K562 (cell line): Measurements from ENCODE around the gene NPDC1. TPM values are rescaled to one million over a fixed set of nuclear protein-coding genes. Genes with fewer than 3 reads are reported as not detected.
A peak's percentile ranks its signal among the peaks of the same experiment; 100 is the strongest.

Experiments
- BRCA1 ChIP-seq, 2 experiments: fragments of 450-650 bp in 1 of 2; sonication (generic) in 1 of 2; formaldehyde crosslinking in 1 of 2; IDR thresholded peaks; 2 replicates each; pipeline versions ENCODE4 v1.5.0 to v1.6.1; 2017 to 2020; ENCODE audit warnings: mild to moderate bottlenecking in 1 of 2, missing genetic modification reagents in 1 of 2
- CREBBP ChIP-seq: IDR thresholded peaks from one replicate; pipeline ENCODE4 v1.6.1; 2012; ENCODE audit warnings: low read depth, mild to moderate bottlenecking, control low read depth, inconsistent platforms, low read length
- CTBP1 ChIP-seq: fragments of 450-650 bp; IDR thresholded peaks from 2 replicates; pipeline ENCODE4 v1.6.1; 2016; ENCODE audit warnings: borderline replicate concordance
- ELF4 ChIP-seq: fragments of 450-650 bp; formaldehyde crosslinking; IDR thresholded peaks from 2 replicates; pipeline ENCODE4 v1.4.0; 2022; ENCODE audit warnings: missing genetic modification characterization
- ERF ChIP-seq: fragments of 450-650 bp; formaldehyde crosslinking; IDR thresholded peaks from 2 replicates; pipeline ENCODE4 v1.4.0; 2020; ENCODE audit warnings: mild to moderate bottlenecking, mixed read lengths
- FOXJ2 ChIP-seq: fragments of 200-800 bp; sonication (Bioruptor generic); IDR thresholded peaks from 2 replicates; pipeline ENCODE4 v1.6.1; 2016; ENCODE audit warnings: missing genetic modification characterization, missing compliant biosample characterization
- HDAC8 ChIP-seq: fragments of 450-650 bp; IDR thresholded peaks from 2 replicates; pipeline ENCODE4 v1.6.1; 2016; ENCODE audit warnings: mild to moderate bottlenecking, missing genetic modification characterization, moderate library complexity, missing compliant biosample characterization
- HIVEP1 ChIP-seq: fragments of 250-450 bp; sonication (Bioruptor Pico); IDR thresholded peaks from 2 replicates; pipeline ENCODE4 v1.4.0; 2020; ENCODE audit warnings: mild to moderate bottlenecking
- KDM1A ChIP-seq, 2 experiments: fragments of 450-650 bp; IDR thresholded peaks; 2 replicates each; pipeline ENCODE4 v1.6.1; 2016; ENCODE audit warnings: mild to moderate bottlenecking in 2 of 2
- MAFF ChIP-seq: IDR thresholded peaks from 2 replicates; pipeline ENCODE4 v1.6.1; 2012; ENCODE audit warnings: low read length, improper control_type of control experiment
- MAFG ChIP-seq: fragments of 450-650 bp; conservative IDR thresholded peaks from 2 replicates; pipeline ENCODE4 v1.6.1; 2016; ENCODE audit warnings: missing genetic modification characterization, missing compliant biosample characterization
- PCBP1 ChIP-seq: fragments of 200-400 bp; formaldehyde crosslinking; IDR thresholded peaks from 2 replicates; pipeline ENCODE4 v1.6.1; 2018; ENCODE audit warnings: mild to moderate bottlenecking, low read depth, low read length; ENCODE audit not compliant: poor library complexity, severe bottlenecking
- POLR2B ChIP-seq: fragments of 450-650 bp; IDR thresholded peaks from 2 replicates; pipeline ENCODE4 v1.6.1; 2018; ENCODE audit warnings: low read depth; ENCODE audit not compliant: partially characterized antibody
- TCF7L2 ChIP-seq: fragments of 150-350 bp; IDR thresholded peaks from 2 replicates; pipeline ENCODE4 v1.6.1; 2016; ENCODE audit warnings: low read depth, mild to moderate bottlenecking, low read length, moderate library complexity
- ZBTB33 ChIP-seq: sonication (generic); formaldehyde crosslinking; IDR thresholded peaks from 2 replicates; pipeline ENCODE4 v1.8.1; 2023; ENCODE audit warnings: mild to moderate bottlenecking, missing genetic modification reagents
- ZNF511 ChIP-seq: sonication (generic); formaldehyde crosslinking; IDR thresholded peaks from 2 replicates; pipeline ENCODE4 v1.8.0; 2022; ENCODE audit warnings: mild to moderate bottlenecking, missing genetic modification reagents
- ZNF512 ChIP-seq: IDR thresholded peaks from 2 replicates; pipeline ENCODE4 v1.6.1; 2016; ENCODE audit warnings: missing genetic modification characterization, missing compliant biosample characterization
- ZNF77 ChIP-seq: fragments of 250-450 bp; sonication (Bioruptor Pico); IDR thresholded peaks from 2 replicates; pipeline ENCODE4 v1.5.0; 2020
- ZSCAN32 ChIP-seq: fragments of 450-650 bp; formaldehyde crosslinking; IDR thresholded peaks from 2 replicates; pipeline ENCODE4 v1.4.0; 2020; ENCODE audit warnings: mild to moderate bottlenecking, moderate library complexity
- polyA plus RNA-seq, 8 experiments: library from polyadenylated mRNA; depleted of rRNA in 4 of 8; stranded (reverse) in 5 of 8; unstranded in 3 of 8; fragments of >200 nt; fragmentation: Nextera tagmentation in 2 of 8; fragmentation: Illumina TruSeq in 1 of 8; extraction: Ambion mirVana in 2 of 8; extraction: Trizol in 1 of 8; gene quantifications; 2 replicates each; pipeline versions ENCODE4 v1.2.1 to v1.2.3, GENCODE V29; 2011 to 2014; ENCODE audit warnings: inconsistent platforms in 1 of 8, missing spikeins in 1 of 8
- total RNA-seq, 7 experiments: library from RNA; depleted of rRNA in 6 of 7; stranded (reverse); fragments of >200 nt in 6 of 7; fragmentation: Illumina TruSeq in 2 of 7; extraction: Trizol in 2 of 7; gene quantifications; 2 replicates each; pipeline versions ENCODE4 v1.2.1 to v1.2.3, GENCODE V29; 2011 to 2021; ENCODE audit warnings: low replicate concordance in 1 of 7
- TF ChIP-seq, protein P1 (sequence below): fragments of 450-650 bp; conservative IDR thresholded peaks from 2 replicates; pipeline ENCODE4 v1.6.1; 2016; ENCODE audit warnings: missing genetic modification characterization, low read depth, mild to moderate bottlenecking, missing compliant biosample characterization, moderate library complexity
- TF ChIP-seq, protein P2 (sequence below), 2 experiments: fragments of 250-450 bp in 1 of 2; fragments of 450-650 bp in 1 of 2; sonication (Bioruptor Pico) in 1 of 2; IDR thresholded peaks; 2 replicates each; pipeline versions ENCODE4 v1.6.1 to v1.8.0; 2016 to 2021; ENCODE audit warnings: mild to moderate bottlenecking in 2 of 2, moderate library complexity in 2 of 2, missing compliant biosample characterization in 1 of 2, missing genetic modification characterization in 1 of 2

NPDC1 gene
- total and polyA plus RNA-seq, 9 of the 15 experiments (the other 6 are each of a cell fraction or from before 2014, with no cell fraction given), result 0.06 to 2.1 (median 0.53) TPM; not detected in 3

DNA sequence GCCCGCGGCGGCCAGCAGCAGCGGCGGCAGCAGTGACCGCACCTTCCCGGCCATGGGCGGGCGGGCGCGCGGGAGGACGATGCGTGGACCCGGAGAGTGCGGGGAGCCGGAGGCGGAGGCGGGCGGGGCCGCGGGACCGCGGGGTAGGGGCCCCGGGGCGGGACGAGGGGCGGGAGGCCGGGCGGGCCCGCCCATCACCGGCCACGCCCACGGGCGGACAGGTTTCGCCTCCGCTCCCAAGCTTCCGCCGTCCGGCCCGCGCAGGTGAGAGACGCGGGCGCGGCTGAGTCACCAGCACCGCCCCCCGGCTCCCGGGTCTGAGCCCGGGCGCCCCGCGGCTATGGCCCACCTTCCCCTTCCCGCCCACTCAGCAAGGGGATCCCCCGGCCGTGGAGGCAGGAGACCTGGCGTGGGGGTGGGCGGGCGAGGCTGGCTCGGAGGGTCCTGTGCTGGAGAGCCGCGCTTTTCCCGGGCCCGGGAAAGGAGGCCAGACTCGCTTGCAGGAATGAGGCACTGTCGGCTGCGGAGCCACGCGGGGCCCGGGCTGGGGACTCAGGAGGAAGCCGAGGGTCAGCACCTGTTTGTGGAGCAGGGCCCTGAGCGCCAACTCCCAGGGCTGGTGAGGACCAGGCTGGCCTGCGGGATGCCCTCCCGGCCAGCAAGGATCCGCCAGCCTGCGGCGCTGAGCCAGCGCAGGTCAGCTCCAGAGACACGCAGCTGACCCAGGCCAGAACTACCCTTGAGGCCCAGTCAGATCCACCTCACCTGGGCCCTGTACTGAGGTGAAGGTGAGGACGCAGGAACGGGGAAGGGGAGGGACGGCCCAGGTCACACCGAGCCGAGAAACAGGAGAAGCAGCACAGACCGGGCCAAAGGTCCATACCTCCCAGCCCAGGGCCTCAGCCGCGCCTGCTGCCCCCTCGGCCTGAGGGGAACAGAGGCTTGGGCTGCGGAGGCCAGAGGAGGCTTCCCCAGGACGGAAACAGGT is 8.3 kb upstream of the NPDC1 start, which contains the start of gene ENTPD2 (continued):
- TF ChIP-seq ZNF512 (tag) (no peak), CTBP1 (0 out of 2 replicates have a peak, but pooled peaks have one; percentile 32), KDM1A (IDR thresholded peaks at IDR 0.05) (no peak), MAFG (tag) (no peak), PCBP1 (no peak), ZNF77 (CRISPR knock-in tag) (no peak), BRCA1 (IDR thresholded peaks at IDR 0.05) (no peak), BRCA1 (CRISPR knock-in tag; IDR thresholded peaks at IDR 0.05) (no peak), ERF (CRISPR knock-in tag) (no peak), FOXJ2 (tag) (no peak), HDAC8 (tag) (no peak), ZBTB33 (CRISPR knock-in tag) (peak; percentile 67), MAFF (no peak), ZNF511 (no peak), CREBBP (no peak), ZSCAN32 (CRISPR knock-in tag) (no peak), HIVEP1 (CRISPR knock-in tag) (no peak), ELF4 (CRISPR knock-in tag) (no peak), POLR2B (no peak), TCF7L2 (no peak)
- TF ChIP-seq, protein P1, sequence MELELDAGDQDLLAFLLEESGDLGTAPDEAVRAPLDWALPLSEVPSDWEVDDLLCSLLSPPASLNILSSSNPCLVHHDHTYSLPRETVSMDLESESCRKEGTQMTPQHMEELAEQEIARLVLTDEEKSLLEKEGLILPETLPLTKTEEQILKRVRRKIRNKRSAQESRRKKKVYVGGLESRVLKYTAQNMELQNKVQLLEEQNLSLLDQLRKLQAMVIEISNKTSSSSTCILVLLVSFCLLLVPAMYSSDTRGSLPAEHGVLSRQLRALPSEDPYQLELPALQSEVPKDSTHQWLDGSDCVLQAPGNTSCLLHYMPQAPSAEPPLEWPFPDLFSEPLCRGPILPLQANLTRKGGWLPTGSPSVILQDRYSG, result no peak
- TF ChIP-seq, protein P2, sequence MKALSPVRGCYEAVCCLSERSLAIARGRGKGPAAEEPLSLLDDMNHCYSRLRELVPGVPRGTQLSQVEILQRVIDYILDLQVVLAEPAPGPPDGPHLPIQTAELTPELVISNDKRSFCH (CRISPR knock-in tag; IDR thresholded peaks at IDR 0.05), result no peak
- TF ChIP-seq, protein P2 (tag; IDR thresholded peaks at IDR 0.05), result no peak
